NCI-H460 (cell line): ENCODE results near the gene KRTAP5-2. TPM values are rescaled to one million over a fixed set of nuclear protein-coding genes. Genes with fewer than 3 reads are reported as not detected.
A peak's percentile ranks its signal among the peaks of the same experiment; 100 is the strongest.
"Not testable (repeated sequence)": the region's sequence is repeated elsewhere in the genome, so short reads cannot be mapped to it uniquely, and the experiment has no call there.

ENCODE experiments used
- DNase-seq: peaks from one replicate; pipeline ENCODE4 v3.0.0-alpha.2; 2016; ENCODE audit warnings: low read depth; ENCODE audit errors: extremely low read depth
- total RNA-seq: library from RNA; depleted of rRNA; stranded (reverse); fragments of >200 nt; shearing (Covaris generic); gene quantifications from 2 replicates; pipeline ENCODE4 v1.2.3, GENCODE V29; 2014

KRTAP5-2 gene
- total RNA-seq, 1 experiment from 2014 or later = not detected

- DNase-seq = peak; percentile 28
Observed at GRCh38 chr11:1628506-1629325, 30.6 kb upstream of the KRTAP5-2 start.

- DNase-seq = no peak
Observed at GRCh38 chr11:1625541-1625940, 27.4 kb upstream of the KRTAP5-2 start.

- no peak for DNase-seq
Observed at GRCh38 chr11:1624621-1625020, 26.5 kb upstream of the KRTAP5-2 start.

GRCh38 chr11:1623716-1624115, 25.6 kb upstream of the KRTAP5-2 start:
- no peak for DNase-seq

- no peak for DNase-seq
Observed at GRCh38 chr11:1622086-1622485, 24.0 kb upstream of the KRTAP5-2 start, which contains the start of gene KRTAP5-4. KRTAP5-4 (minus strand) TSS chr11:1622138; CDS start chr11:1622093, 45 bp downstream.

GRCh38 chr11:1619449-1619848, 21.4 kb upstream of the KRTAP5-2 start:
- DNase-seq = no peak

GRCh38 chr11:1618231-1618630, 20.1 kb upstream of the KRTAP5-2 start:
- DNase-seq = no peak

GRCh38 chr11:1608363-1608762, 10.3 kb upstream of the KRTAP5-2 start, which contains the start of gene KRTAP5-3:
KRTAP5-3 (minus strand) TSS chr11:1608463; CDS start chr11:1608385, 78 bp downstream.
- no peak for DNase-seq

GRCh38 chr11:1607901-1608300, 9.8 kb upstream of the KRTAP5-2 start:
- not testable (repeated sequence) for DNase-seq

GRCh38 chr11:1607156-1607845, 9.2 kb upstream of the KRTAP5-2 start:
- not testable (repeated sequence) for DNase-seq

- not testable (repeated sequence) for DNase-seq
Observed at GRCh38 chr11:1605923-1606322, 7.8 kb upstream of the KRTAP5-2 start.

- no peak for DNase-seq
Observed at GRCh38 chr11:1604711-1605110, 6.6 kb upstream of the KRTAP5-2 start.

GRCh38 chr11:1604181-1604580, 6.1 kb upstream of the KRTAP5-2 start:
- no peak for DNase-seq

- no peak for DNase-seq
Observed at GRCh38 chr11:1603629-1604028, 5.5 kb upstream of the KRTAP5-2 start.

- DNase-seq = not testable (repeated sequence)
Observed at GRCh38 chr11:1601663-1602062, 3.6 kb upstream of the KRTAP5-2 start.

- no peak for DNase-seq
Observed at GRCh38 chr11:1600626-1601025, 2.5 kb upstream of the KRTAP5-2 start.

- no peak for DNase-seq
Observed at GRCh38 chr11:1598816-1599215, 722 bp upstream of the KRTAP5-2 start.

- not testable (repeated sequence) for DNase-seq
Observed at GRCh38 chr11:1598406-1598805, 312 bp upstream of the KRTAP5-2 start.

GRCh38 chr11:1597331-1597993, 632 bp downstream of the KRTAP5-2 start:
- DNase-seq = no peak

- DNase-seq = not testable (repeated sequence)
Observed at GRCh38 chr11:1596576-1597121, 1.4 kb downstream of the KRTAP5-2 start.
